ENCODE data around the gene AP5S1.
A peak's percentile ranks its signal among the peaks of the same experiment; 100 is the strongest.
"Not testable (repeated sequence)": the region's sequence is repeated elsewhere in the genome, so short reads cannot be mapped to it uniquely, and the experiment has no call there.

Gene AP5S1

GRCh38 chr20:3794168-3794567 is 26.2 kb upstream of the AP5S1 start:
- not testable (repeated sequence) for DNase-seq (ENCODE audit: low spot score)

- DNase-seq (ENCODE audit: low spot score) = no peak
These were observed 25.5 kb upstream of the AP5S1 start for GRCh38 chr20:3794701-3795420.

- peak; percentile 95 for DNase-seq (ENCODE audit: low spot score)
These were observed 24.6 kb upstream of the AP5S1 start, which contains the start of gene CDC25B for GRCh38 chr20:3795511-3796468. TSS of gene CDC25B (plus strand) at chr20:3796310. CDS start at chr20:3796532, 222 bp downstream.

GRCh38 chr20:3796477-3797225 is 23.7 kb upstream of the AP5S1 start:
- DNase-seq (ENCODE audit: low spot score) = no peak

GRCh38 chr20:3797226-3797545 is 23.2 kb upstream of the AP5S1 start:
- no peak for DNase-seq (ENCODE audit: low spot score)

GRCh38 chr20:3797592-3798372 is 22.6 kb upstream of the AP5S1 start:
- DNase-seq (ENCODE audit: low spot score) = peak; percentile 70

- no peak for DNase-seq (ENCODE audit: low spot score)
These were observed 22.0 kb upstream of the AP5S1 start for GRCh38 chr20:3798373-3798768.

- DNase-seq (ENCODE audit: low spot score) = no peak
These were observed 21.5 kb upstream of the AP5S1 start for GRCh38 chr20:3798908-3799248.

GRCh38 chr20:3800256-3800877 is 20.0 kb upstream of the AP5S1 start:
- DNase-seq (ENCODE audit: low spot score) = no peak

- DNase-seq (ENCODE audit: low spot score) = no peak
These were observed 19.5 kb upstream of the AP5S1 start for GRCh38 chr20:3800878-3801260.

- DNase-seq (ENCODE audit: low spot score) = no peak
These were observed 19.0 kb upstream of the AP5S1 start for GRCh38 chr20:3801299-3801698.

- DNase-seq (ENCODE audit: low spot score) = no peak
These were observed 18.5 kb upstream of the AP5S1 start for GRCh38 chr20:3801846-3802245.

- no peak for DNase-seq (ENCODE audit: low spot score)
These were observed 17.7 kb upstream of the AP5S1 start for GRCh38 chr20:3802524-3803239.

GRCh38 chr20:3803289-3803688 is 17.1 kb upstream of the AP5S1 start:
- DNase-seq (ENCODE audit: low spot score) = no peak

GRCh38 chr20:3803854-3804253 is 16.5 kb upstream of the AP5S1 start:
- no peak for DNase-seq (ENCODE audit: low spot score)

GRCh38 chr20:3804254-3804751 is 16.0 kb upstream of the AP5S1 start:
- no peak for DNase-seq (ENCODE audit: low spot score)

- DNase-seq (ENCODE audit: low spot score) = no peak
These were observed 15.6 kb upstream of the AP5S1 start for GRCh38 chr20:3804781-3805180.

- DNase-seq (ENCODE audit: low spot score) = no peak
These were observed 11.8 kb upstream of the AP5S1 start for GRCh38 chr20:3808544-3808943.

- peak; percentile 96 for DNase-seq (ENCODE audit: low spot score)
These were observed 8.7 kb upstream of the AP5S1 start for GRCh38 chr20:3811467-3812258.

GRCh38 chr20:3812259-3812681 is 8.1 kb upstream of the AP5S1 start:
- DNase-seq (ENCODE audit: low spot score) = no peak

Measured in AG08396 (cell line).